GM12872 (cell line): Measurements from ENCODE around the gene FAM50B.

Experiments used
- TF ChIP-seq, protein P1 (sequence below): IDR thresholded peaks from 3 replicates; pipeline ENCODE4 v1.5.1; 2011; ENCODE audit warnings: low read depth, mild to moderate bottlenecking, low read length, moderate library complexity; ENCODE audit not compliant: insufficient read depth

The FAM50B gene

DNA sequence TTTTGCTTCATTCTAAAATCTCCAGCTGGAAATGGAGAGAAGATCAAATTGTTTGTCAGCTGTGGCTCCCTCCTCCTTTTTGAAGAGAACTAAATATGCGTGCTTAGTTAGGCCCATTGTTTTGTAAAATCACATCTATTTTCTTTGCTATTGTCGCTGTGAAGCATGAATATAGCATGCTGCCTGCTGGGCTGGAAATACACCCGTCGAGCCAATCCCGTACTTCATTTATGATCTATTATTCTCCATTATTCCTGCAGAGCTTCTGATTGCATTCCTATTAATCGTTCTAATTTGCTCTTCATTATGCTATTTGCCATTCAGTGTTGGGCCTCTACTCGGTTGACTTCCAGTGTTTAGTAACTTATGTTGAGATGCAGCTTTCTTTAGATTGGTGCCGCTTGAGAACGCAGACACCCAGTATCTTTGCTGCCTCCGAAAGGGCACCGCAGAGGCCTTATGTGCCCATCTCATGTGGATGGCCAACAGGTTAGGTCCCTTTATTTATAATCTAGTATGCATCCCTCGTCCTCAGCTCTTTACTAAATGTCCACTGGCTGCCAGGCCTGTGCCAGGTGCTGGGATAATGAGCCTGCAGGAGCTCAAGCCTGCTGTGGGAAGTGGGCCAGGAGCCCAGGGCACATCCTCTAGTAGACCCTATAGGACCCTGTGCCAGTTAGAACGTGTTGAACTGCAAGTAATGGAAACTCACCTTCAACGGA is 45.6 kb downstream of the FAM50B start:
- TF ChIP-seq, protein P1, sequence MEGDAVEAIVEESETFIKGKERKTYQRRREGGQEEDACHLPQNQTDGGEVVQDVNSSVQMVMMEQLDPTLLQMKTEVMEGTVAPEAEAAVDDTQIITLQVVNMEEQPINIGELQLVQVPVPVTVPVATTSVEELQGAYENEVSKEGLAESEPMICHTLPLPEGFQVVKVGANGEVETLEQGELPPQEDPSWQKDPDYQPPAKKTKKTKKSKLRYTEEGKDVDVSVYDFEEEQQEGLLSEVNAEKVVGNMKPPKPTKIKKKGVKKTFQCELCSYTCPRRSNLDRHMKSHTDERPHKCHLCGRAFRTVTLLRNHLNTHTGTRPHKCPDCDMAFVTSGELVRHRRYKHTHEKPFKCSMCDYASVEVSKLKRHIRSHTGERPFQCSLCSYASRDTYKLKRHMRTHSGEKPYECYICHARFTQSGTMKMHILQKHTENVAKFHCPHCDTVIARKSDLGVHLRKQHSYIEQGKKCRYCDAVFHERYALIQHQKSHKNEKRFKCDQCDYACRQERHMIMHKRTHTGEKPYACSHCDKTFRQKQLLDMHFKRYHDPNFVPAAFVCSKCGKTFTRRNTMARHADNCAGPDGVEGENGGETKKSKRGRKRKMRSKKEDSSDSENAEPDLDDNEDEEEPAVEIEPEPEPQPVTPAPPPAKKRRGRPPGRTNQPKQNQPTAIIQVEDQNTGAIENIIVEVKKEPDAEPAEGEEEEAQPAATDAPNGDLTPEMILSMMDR: no peak

GRCh38 chr6:3895312-3895653 is 46.1 kb downstream of the FAM50B start:
- TF ChIP-seq, protein P1: no peak

- TF ChIP-seq, protein P1: no peak
These were observed 46.6 kb downstream of the FAM50B start for GRCh38 chr6:3895805-3896204.

DNA sequence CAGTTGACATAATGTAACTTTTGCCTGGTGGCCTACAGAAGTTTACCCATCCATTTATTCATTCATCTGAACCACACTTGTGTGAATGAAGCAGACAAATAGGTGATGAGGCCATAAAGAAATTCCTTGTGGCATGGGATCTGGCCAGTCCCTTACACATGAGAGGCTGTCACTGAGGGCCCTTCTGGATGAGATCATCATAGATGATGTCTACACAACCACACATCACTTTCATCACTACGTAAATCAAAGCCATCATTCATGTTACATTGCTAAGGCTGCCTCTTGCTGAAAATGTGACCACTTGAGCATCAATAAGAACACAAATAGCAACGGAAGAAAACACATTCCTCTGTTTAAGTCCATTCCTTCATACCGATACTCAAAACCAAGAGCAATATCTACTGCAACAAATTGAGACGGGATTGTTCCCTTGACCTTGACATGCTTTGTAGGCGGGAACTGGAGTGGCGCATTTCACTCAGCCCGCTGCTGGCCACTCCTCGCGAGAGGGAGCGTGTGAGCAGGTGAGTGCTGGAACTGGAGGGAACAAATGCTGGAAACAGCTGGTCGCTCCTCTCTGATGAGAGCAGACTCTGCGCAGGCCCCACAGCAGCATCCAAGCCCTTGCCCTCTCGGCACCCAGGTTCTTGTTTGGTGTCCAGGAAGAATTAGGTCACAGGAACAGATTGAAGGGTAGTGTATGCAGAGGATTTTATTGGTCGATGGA is 49.3 kb downstream of the FAM50B start:
- TF ChIP-seq, protein P1: no peak

GRCh38 chr6:3899061-3899460 is 49.9 kb downstream of the FAM50B start:
- TF ChIP-seq, protein P1: no peak

- TF ChIP-seq, protein P1: no peak
These were observed 50.8 kb downstream of the FAM50B start for GRCh38 chr6:3899970-3900439.
